CD4-positive, CD25-positive, alpha-beta regulatory T cell (primary cell): ENCODE data around the gene KCNQ5. TPM values are rescaled to one million over a fixed set of nuclear protein-coding genes. Genes with fewer than 3 reads are reported as not detected.

Experiments used
- ATAC-seq, 2 donors: fragments of 150-1000 bp; cut with Tn5 transposase; one replicate each; pipeline ENCODE4 v1.10.0; 2021; ENCODE audit warnings: low read depth in 2 of 2, moderate number of reproducible peaks in 2 of 2, moderate library complexity in 1 of 2
- DNase-seq, 3 donors: peaks; one replicate each; pipeline versions ENCODE4 v3.0.0 to v3.0.0-alpha.2; 2012 to 2022; ENCODE audit warnings: mixed read lengths in 1 of 3
- H3K27ac ChIP-seq: one replicate; pipeline ENCODE4 v1.7.0; 2013; ENCODE audit warnings: mild to moderate bottlenecking, low read length; ENCODE audit not compliant: insufficient read depth, poor library complexity, severe bottlenecking
- H3K27me3 ChIP-seq: one replicate; pipeline ENCODE4 v1.7.0; 2013; ENCODE audit warnings: low read length; ENCODE audit not compliant: control insufficient read depth, insufficient read depth
- H3K36me3 ChIP-seq: one replicate; pipeline ENCODE4 v1.7.0; 2013; ENCODE audit warnings: mild to moderate bottlenecking, low read length, moderate library complexity; ENCODE audit not compliant: control insufficient read depth, insufficient read depth
- H3K4me1 ChIP-seq: 2 replicates; pipeline ENCODE4 v1.7.0; 2013; ENCODE audit warnings: mild to moderate bottlenecking, low read length; ENCODE audit not compliant: insufficient read depth, control insufficient read depth, poor library complexity, severe bottlenecking
- H3K4me3 ChIP-seq: one replicate; pipeline ENCODE4 v1.7.0; 2013; ENCODE audit warnings: low read depth, mild to moderate bottlenecking, low read length, moderate library complexity
- H3K9me3 ChIP-seq, 2 experiments: 1 replicate in 1 of 2; 2 replicates in 1 of 2; pipeline ENCODE4 v1.7.0; 2013; ENCODE audit warnings: low read length in 2 of 2, mild to moderate bottlenecking in 1 of 2, moderate library complexity in 1 of 2; ENCODE audit not compliant: control insufficient read depth in 2 of 2
- H3K27ac Mint-ChIP-seq, 3 donors: one replicate each; pipeline ENCODE4 v1.8.0; 2020 to 2022; ENCODE audit warnings: mild to moderate bottlenecking in 3 of 3, mixed read lengths in 3 of 3, moderate library complexity in 2 of 3
- H3K27me3 Mint-ChIP-seq: one replicate; pipeline ENCODE4 v1.8.0; 2022; ENCODE audit warnings: mild to moderate bottlenecking, mixed read lengths
- H3K36me3 Mint-ChIP-seq: one replicate; pipeline ENCODE4 v1.8.0; 2020; ENCODE audit warnings: mixed read lengths
- H3K4me1 Mint-ChIP-seq, 4 donors: one replicate each; pipeline ENCODE4 v1.8.0; 2020 to 2022; ENCODE audit warnings: mixed read lengths in 4 of 4, mild to moderate bottlenecking in 1 of 4
- H3K4me3 Mint-ChIP-seq, 4 donors: one replicate each; pipeline ENCODE4 v1.8.0; 2020 to 2022; ENCODE audit warnings: mild to moderate bottlenecking in 4 of 4, mixed read lengths in 4 of 4, moderate library complexity in 3 of 4
- H3K9me3 Mint-ChIP-seq, 7 donors: one replicate each; pipeline ENCODE4 v1.8.0; 2020 to 2022; ENCODE audit warnings: mixed read lengths in 7 of 7, mild to moderate bottlenecking in 3 of 7, moderate library complexity in 2 of 7
- polyA plus RNA-seq, 4 donors: library from polyadenylated mRNA; unstranded; fragments of 300-500 nt; fragmentation: Illumina TruSeq; gene quantifications; one replicate each; pipeline ENCODE4 v1.2.3, GENCODE V29; 2021
- total RNA-seq: library from RNA; stranded (reverse); gene quantifications from one replicate; pipeline ENCODE4 v1.2.3, GENCODE V29; 2022

Gene KCNQ5
- total and polyA plus RNA-seq, 5 donors from 2014 or later = 0.45 to 2.5 (median 1.8) TPM

GRCh38 chr6:72825315-72825911 lies 203.5 kb downstream of the KCNQ5 start:
- no peak overlapping the region for H3K27ac Mint-ChIP-seq
- Histone ChIP-seq H3K27ac (no peak overlapping the region), H3K9me3 (no peaks in the 10 kb centered on the region), H3K27me3 (no peaks in the 10 kb centered on the region), H3K4me3 (no peak overlapping the region), H3K36me3 (no peaks in the 10 kb centered on the region), H3K4me1 (no peaks in the 10 kb centered on the region)
- no peaks in the 10 kb centered on the region for H3K4me1 Mint-ChIP-seq
- no peaks in the 10 kb centered on the region for H3K27me3 Mint-ChIP-seq
- DNase-seq (no peak), ATAC-seq (no peak)
- H3K9me3 Mint-ChIP-seq = peaks cover 0 to 3% (median 2%) of the 10 kb centered on the region in 7 donors
- no peak overlapping the region for H3K4me3 Mint-ChIP-seq
- peaks cover 4% of the 10 kb centered on the region for H3K36me3 Mint-ChIP-seq

- Mint-ChIP-seq H3K27ac (no peak overlapping the region), H3K27me3 (no peaks in the 10 kb centered on the region), H3K4me3 (no peak overlapping the region), H3K9me3 (peaks cover 0 to 3% (median 2%) of the 10 kb centered on the region in 7 donors), H3K36me3 (peaks cover 4% of the 10 kb centered on the region), H3K4me1 (no peaks in the 10 kb centered on the region)
- DNase-seq (no peak), ATAC-seq (no peak)
- Histone ChIP-seq H3K27me3 (no peaks in the 10 kb centered on the region), H3K27ac (no peak overlapping the region), H3K9me3 (no peaks in the 10 kb centered on the region), H3K36me3 (no peaks in the 10 kb centered on the region), H3K4me1 (no peaks in the 10 kb centered on the region), H3K4me3 (no peak overlapping the region)
Observed at GRCh38 chr6:72826037-72826436, 204.2 kb downstream of the KCNQ5 start.

GRCh38 chr6:72826744-72827438 lies 205.0 kb downstream of the KCNQ5 start:
- H3K27ac Mint-ChIP-seq = peak overlapping the region in 1 of 3 donors; percentile 8
- no peak for ATAC-seq
- H3K36me3 Mint-ChIP-seq = peaks cover 4% of the 10 kb centered on the region
- peaks cover 0 to 3% (median 2%) of the 10 kb centered on the region in 7 donors for H3K9me3 Mint-ChIP-seq
- no peaks in the 10 kb centered on the region for H3K9me3 ChIP-seq
- no peak overlapping the region for H3K4me3 Mint-ChIP-seq
- H3K27me3 Mint-ChIP-seq = no peaks in the 10 kb centered on the region
- H3K4me1 Mint-ChIP-seq = no peaks in the 10 kb centered on the region
- H3K4me1 ChIP-seq = no peaks in the 10 kb centered on the region
- no peaks in the 10 kb centered on the region for H3K27me3 ChIP-seq
- DNase-seq = no peak
- no peaks in the 10 kb centered on the region for H3K36me3 ChIP-seq
- H3K27ac ChIP-seq = no peak overlapping the region
- no peak overlapping the region for H3K4me3 ChIP-seq

GRCh38 chr6:72828904-72829303 lies 207.0 kb downstream of the KCNQ5 start:
- Mint-ChIP-seq H3K9me3 (peaks cover 0 to 3% (median 2%) of the 10 kb centered on the region in 7 donors), H3K27ac (no peak overlapping the region), H3K36me3 (peaks cover 4% of the 10 kb centered on the region), H3K4me3 (no peak overlapping the region), H3K4me1 (no peaks in the 10 kb centered on the region), H3K27me3 (no peaks in the 10 kb centered on the region)
- Histone ChIP-seq H3K27me3 (no peaks in the 10 kb centered on the region), H3K4me1 (no peaks in the 10 kb centered on the region), H3K9me3 (no peaks in the 10 kb centered on the region), H3K4me3 (no peak overlapping the region), H3K27ac (no peak overlapping the region), H3K36me3 (no peaks in the 10 kb centered on the region)
- DNase-seq (no peak), ATAC-seq (no peak)

GRCh38 chr6:72832271-72832670 lies 210.4 kb downstream of the KCNQ5 start:
- peaks cover 0 to 3% (median 0%) of the 10 kb centered on the region in 7 donors for H3K9me3 Mint-ChIP-seq
- Histone ChIP-seq H3K27ac (no peak overlapping the region), H3K36me3 (no peaks in the 10 kb centered on the region), H3K27me3 (no peaks in the 10 kb centered on the region), H3K4me1 (no peaks in the 10 kb centered on the region), H3K9me3 (no peaks in the 10 kb centered on the region), H3K4me3 (no peak overlapping the region)
- no peak overlapping the region for H3K27ac Mint-ChIP-seq
- H3K4me3 Mint-ChIP-seq = no peak overlapping the region
- H3K36me3 Mint-ChIP-seq = peaks cover 4% of the 10 kb centered on the region
- no peaks in the 10 kb centered on the region for H3K27me3 Mint-ChIP-seq
- ATAC-seq (no peak), DNase-seq (no peak)
- no peaks in the 10 kb centered on the region for H3K4me1 Mint-ChIP-seq

GRCh38 chr6:72835749-72836148 lies 213.9 kb downstream of the KCNQ5 start:
- Mint-ChIP-seq H3K4me1 (no peaks in the 10 kb centered on the region), H3K27me3 (no peaks in the 10 kb centered on the region)
- no peak for ATAC-seq

GRCh38 chr6:72836971-72837370 lies 215.1 kb downstream of the KCNQ5 start:
- no peak for DNase-seq
- H3K36me3 Mint-ChIP-seq = no peaks in the 10 kb centered on the region
- peaks cover 0 to 3% (median 0%) of the 10 kb centered on the region in 7 donors for H3K9me3 Mint-ChIP-seq
- Histone ChIP-seq H3K4me3 (no peak overlapping the region), H3K4me1 (no peaks in the 10 kb centered on the region), H3K27ac (no peak overlapping the region), H3K27me3 (no peaks in the 10 kb centered on the region), H3K36me3 (no peaks in the 10 kb centered on the region), H3K9me3 (no peaks in the 10 kb centered on the region)
- ATAC-seq = no peak
- H3K4me1 Mint-ChIP-seq = no peaks in the 10 kb centered on the region
- no peak overlapping the region for H3K27ac Mint-ChIP-seq
- no peak overlapping the region for H3K4me3 Mint-ChIP-seq
- no peaks in the 10 kb centered on the region for H3K27me3 Mint-ChIP-seq

More at GRCh38 chr6:72835749-72836148, 213.9 kb downstream of the KCNQ5 start:
- Mint-ChIP-seq H3K27ac (no peak overlapping the region), H3K36me3 (no peaks in the 10 kb centered on the region), H3K4me3 (no peak overlapping the region), H3K9me3 (peaks cover 0 to 3% (median 0%) of the 10 kb centered on the region in 7 donors)
- Histone ChIP-seq H3K4me1 (no peaks in the 10 kb centered on the region), H3K27ac (no peak overlapping the region), H3K9me3 (no peaks in the 10 kb centered on the region), H3K4me3 (no peak overlapping the region), H3K27me3 (no peaks in the 10 kb centered on the region), H3K36me3 (no peaks in the 10 kb centered on the region)
- no peak for DNase-seq

- Histone ChIP-seq H3K4me1 (no peaks in the 10 kb centered on the region), H3K36me3 (no peaks in the 10 kb centered on the region), H3K27me3 (no peaks in the 10 kb centered on the region), H3K9me3 (no peaks in the 10 kb centered on the region), H3K27ac (no peak overlapping the region), H3K4me3 (no peak overlapping the region)
- Mint-ChIP-seq H3K36me3 (no peaks in the 10 kb centered on the region), H3K9me3 (no peaks in the 10 kb centered on the region), H3K4me1 (no peaks in the 10 kb centered on the region), H3K4me3 (no peak overlapping the region), H3K27ac (no peak overlapping the region), H3K27me3 (no peaks in the 10 kb centered on the region)
- no peak for ATAC-seq
- no peak for DNase-seq
Observed at GRCh38 chr6:72841195-72841594, 219.3 kb downstream of the KCNQ5 start.
